ENCODE measurements around the gene SLF1.
"Not testable (repeated sequence)": the region's sequence is repeated elsewhere in the genome, so short reads cannot be mapped to it uniquely, and the experiment has no call there.

The SLF1 gene

GRCh38 chr5:94618493-94619328, at the start of gene SLF1, which contains the start of gene KIAA0825:
TSS of gene SLF1 (plus strand) at chr5:94618669. CDS start at chr5:94628811, 10,142 bp downstream.
TSS of gene KIAA0825 (minus strand) at chr5:94618604. CDS start at chr5:94537126, 81,478 bp downstream.
- DNase-seq, result peak; percentile 97

DNA sequence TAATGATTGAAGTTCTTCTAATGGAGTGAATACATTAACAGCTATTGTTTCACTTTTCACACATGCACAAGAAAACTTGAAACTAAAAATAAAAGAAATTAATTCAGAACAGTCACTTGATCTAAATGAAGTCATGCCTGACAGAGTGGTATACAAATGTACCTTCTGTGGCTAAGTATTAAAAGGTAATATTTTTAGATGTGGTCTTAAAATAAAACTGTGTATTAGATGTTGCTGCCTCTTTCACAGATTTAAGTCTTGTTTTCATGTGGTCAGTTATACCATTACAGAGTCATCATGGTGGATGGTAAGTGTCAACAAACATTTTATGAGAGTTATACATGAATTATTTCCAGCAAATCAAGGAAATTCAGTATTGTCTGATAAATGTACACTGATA, 47.1 kb upstream of the SLF1 start:
- no peak for DNase-seq

GRCh38 chr5:94573349-94573748, 45.1 kb upstream of the SLF1 start:
- DNase-seq, result not testable (repeated sequence)

GRCh38 chr5:94575196-94575595, 43.3 kb upstream of the SLF1 start:
- DNase-seq, result no peak

- DNase-seq, result no peak
These were observed 40.8 kb upstream of the SLF1 start for GRCh38 chr5:94577466-94578245.

- DNase-seq, result no peak
These were observed 23.1 kb upstream of the SLF1 start for GRCh38 chr5:94595281-94595840.

- no peak for DNase-seq
These were observed 4.9 kb upstream of the SLF1 start for GRCh38 chr5:94613583-94613982.

DNA sequence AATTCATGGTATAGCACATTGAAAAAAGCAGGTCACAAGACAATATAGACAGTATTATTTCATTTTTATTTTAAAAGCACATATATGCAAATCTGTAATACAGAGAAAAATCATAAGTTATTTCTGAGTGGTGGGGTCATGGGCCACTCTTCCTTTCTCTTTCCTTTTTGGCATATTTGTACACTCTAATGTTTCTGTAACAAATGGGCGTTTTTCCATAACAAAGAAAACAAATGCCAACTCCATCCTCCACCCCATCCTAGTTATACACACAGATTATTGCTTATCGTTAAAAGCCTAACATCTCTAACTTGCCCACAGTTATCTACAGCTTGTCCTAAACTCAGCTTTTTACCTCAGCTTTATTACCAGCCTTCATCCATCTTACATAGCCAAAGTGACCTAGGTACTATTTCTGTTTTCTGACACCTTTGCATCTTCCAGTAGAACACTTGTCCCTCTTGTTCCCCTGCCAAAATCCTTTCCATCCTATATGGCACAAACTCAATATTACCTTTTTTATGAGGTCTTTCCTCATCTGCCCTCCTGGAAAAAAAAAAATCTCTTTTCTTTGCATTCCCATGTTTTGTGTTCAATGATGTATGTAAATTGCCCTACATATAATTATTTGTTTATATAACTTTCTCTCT, 4.2 kb upstream of the SLF1 start:
- no peak for DNase-seq

DNA sequence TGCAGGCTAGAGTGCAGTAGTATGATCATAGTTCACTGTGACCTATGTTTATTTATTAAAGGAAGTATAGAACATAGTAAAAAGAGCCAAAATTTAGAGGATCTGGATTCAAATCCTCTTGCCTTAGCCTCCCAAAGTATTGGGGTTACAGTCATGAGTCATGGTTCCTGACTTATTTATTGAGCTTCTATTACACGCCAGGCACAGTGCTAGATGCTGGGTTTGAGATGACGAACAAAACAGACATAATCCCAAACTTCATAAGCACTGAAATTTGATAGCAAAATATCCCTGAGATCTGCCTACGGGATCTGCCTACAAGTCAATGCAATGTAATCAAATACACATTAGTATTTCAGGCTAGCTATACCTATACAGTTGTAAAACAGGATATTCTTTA, 2.6 kb upstream of the SLF1 start:
- DNase-seq, result no peak

DNA sequence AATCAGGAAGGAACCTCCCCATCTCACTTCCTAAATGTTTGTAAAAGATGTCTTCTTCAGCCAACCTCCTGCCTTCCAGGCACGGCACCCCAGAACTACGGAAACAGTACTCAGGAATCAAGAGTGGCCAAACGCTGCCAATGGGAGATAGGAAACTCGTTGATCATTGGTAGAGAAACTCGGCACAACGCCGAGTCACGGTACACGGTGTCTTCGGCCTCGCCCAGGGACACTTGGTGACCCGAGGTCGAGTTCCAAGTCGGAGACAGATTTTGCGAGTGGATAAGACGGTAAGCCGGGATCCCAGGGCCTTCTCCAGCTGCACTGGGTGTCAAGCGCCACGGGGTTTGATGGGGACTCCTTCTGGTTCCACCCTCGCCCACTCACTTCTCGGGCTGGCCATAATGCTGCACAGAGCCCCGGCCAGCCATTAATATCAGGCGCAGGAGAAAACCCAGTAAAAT, 408 bp upstream of the SLF1 start:
- no peak for DNase-seq

DNA sequence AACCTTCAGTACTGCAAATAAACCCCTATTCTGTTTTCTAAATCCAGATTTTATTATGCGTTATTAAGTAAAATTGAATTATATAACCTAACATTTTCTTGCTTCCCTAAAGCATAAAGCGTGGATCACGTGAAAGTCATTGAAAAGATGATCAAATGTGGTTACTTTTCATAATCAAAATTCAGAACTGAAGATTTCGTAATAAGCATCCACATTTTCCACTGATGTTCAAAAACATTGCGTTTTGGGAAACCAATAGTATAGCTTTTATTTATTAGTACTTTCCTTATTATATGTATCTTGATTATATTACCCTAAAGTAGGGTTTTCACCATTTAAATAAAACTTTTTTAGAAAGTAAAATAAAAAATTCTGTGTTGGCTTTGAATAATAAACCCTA, 1.8 kb downstream of the SLF1 start:
- DNase-seq, result no peak

DNA sequence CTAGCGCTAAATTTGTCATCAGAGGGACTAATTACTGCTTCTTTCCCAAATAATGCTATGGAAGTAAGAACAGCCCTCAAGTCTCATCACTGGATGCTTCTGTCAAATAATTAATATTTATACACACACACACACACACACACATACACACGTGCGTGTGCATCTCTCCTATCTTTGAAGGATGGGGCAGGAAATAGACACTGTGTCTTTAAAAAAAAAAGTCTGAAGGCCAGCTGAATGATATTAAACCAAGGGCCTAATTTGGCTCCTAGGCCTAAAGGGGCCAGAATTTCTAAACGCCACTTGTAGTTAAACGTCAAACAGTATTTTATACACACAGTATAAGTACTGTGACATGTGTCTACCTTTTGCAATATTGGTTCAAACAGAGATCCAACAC, 3.3 kb downstream of the SLF1 start:
- peak; percentile 16 for DNase-seq

- DNase-seq, result no peak
These were observed 4.5 kb downstream of the SLF1 start for GRCh38 chr5:94623011-94623410.

DNA sequence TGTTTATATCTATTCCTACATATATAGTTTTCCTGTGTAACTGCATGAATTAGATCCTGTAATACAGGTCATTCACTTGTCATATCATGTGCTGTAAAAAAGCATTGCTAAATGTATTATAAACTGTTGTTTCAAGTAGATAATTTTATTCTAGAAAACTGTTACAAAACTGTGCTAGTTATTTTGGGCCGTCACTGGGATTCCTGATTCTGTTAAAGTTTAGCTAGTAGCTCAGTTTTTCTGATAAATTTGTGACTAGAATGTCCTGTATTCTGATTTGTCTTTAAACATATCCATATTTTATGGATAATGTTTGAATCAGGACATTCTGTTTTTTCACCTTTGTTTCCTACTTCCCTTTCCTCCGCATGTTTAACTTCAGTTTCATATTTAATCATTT, 5.4 kb downstream of the SLF1 start:
- DNase-seq, result no peak

DNA sequence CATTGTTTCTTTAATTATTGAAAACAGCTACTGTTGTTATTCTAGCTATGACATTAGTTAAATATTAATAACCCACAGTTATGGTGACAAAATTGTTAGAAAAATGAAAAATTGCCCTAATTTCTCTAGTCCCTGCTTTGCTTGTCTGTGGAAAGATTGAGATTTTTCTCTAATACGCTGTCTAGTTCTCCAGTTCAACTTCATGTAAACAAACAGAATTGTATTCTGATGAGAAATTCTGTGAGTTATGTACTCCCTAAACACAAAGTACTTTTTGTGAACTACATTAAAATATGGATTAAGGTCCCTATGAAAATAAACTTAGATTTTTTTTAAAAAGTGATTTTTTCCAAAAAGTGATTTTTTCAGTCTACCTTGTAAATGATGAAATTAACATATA, 8.7 kb downstream of the SLF1 start:
- no peak for DNase-seq

DNA sequence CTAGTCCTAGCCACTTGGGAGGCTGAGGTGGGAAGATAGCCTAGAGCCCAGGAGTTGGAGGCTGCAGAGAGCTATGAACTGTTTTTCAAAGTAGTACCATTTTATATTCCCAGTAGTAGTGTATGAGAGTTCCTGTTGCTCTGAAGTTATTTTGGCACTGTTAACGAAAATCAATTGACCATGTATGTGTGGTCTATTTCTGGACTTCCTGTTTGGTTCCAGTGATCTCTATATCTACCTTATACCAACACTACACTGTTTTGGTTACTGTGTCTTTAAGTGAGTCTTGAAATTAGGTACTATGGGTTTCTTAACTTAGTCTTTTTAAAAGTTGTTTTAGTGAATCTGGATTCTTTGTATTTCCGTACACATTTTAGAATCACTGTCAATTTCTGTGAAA, 13.6 kb downstream of the SLF1 start:
- DNase-seq, result no peak

GRCh38 chr5:94640176-94640575, 21.7 kb downstream of the SLF1 start:
- DNase-seq, result no peak

- no peak for DNase-seq
These were observed 26.6 kb downstream of the SLF1 start for GRCh38 chr5:94645053-94645452.

DNA sequence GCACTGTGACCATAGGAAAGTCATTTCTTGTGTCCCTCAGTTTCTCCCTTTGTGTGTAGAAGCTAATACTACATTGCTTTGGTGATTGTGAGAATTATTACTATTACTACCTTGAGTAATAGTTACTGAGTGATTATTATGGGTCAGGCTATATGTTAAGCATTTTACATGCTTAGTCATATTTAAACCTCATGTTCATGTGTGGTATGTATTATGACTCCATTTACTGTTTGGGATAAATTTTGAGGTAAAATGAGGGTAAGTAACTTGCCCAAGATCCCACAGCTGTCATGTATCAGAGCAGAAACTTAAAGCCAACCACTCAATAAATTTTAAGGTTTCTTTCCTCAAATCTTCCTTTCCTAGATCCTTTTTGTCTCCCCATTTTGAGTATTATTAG, 28.3 kb downstream of the SLF1 start:
- no peak for DNase-seq

DNA sequence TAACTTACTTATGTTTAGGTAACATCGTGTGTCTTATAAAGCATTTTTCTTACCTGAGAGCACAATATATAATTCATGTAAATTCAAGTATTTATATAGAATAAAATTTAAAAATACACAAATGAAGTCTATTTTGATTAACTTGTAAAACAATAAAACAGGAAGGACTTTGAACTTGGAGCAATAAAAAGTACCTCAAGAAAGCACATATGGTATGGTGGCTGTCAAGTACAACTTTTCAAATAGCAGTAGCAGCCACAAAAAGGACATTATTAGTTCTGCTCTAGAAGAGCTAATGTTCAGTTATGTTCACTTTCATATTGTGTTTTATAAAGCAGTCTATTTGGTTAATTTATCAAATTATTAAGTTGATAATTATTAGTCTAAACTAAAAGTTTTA, 31.4 kb downstream of the SLF1 start:
- DNase-seq, result no peak

GRCh38 chr5:94658272-94658671, 39.8 kb downstream of the SLF1 start:
- no peak for DNase-seq

DNA sequence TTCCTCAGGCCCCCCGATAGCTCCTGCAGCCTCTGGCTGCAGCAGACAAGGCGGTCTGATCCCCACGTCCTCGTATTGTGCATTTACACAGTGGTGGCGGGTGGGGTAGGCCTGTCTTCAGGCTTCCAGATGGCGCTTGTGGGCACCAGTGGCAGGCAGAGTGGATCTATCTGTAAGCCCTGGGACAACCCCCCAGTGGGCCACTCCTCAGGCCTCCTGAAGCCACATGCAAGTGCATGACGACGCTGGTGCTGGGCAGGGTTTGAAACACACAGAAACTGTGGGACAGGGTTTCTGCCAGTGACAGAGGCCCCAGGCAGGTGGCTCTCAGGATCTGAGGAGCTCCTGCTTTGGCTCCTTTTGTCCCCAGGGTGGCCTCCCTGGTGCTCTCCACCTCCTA, 42.0 kb downstream of the SLF1 start:
- DNase-seq, result no peak

GRCh38 chr5:94661086-94661485, 42.6 kb downstream of the SLF1 start:
- DNase-seq, result no peak
